Stimulated activated CD4-positive, alpha-beta T cell treated with anti-CD3 and anti-CD28 coated beads, Interleukin-2, amount 100 ng/mL, for 48 hours (primary cell): ENCODE results near the gene EEFSEC.

ENCODE experiments used
- DNase-seq, 2 donors: peaks; one replicate each; pipeline ENCODE4 v3.0.0-alpha.2; 2020

Gene EEFSEC

GRCh38 chr3:128356822-128357221 lies 203.5 kb downstream of the EEFSEC start:
- DNase-seq = no peak

- DNase-seq = no peak
These were observed 204.3 kb downstream of the EEFSEC start for GRCh38 chr3:128357538-128357937.

GRCh38 chr3:128358156-128358895 lies 205.0 kb downstream of the EEFSEC start:
- no peak for DNase-seq

- DNase-seq = no peak
These were observed 205.9 kb downstream of the EEFSEC start for GRCh38 chr3:128359060-128359664.

- no peak for DNase-seq
These were observed 206.8 kb downstream of the EEFSEC start for GRCh38 chr3:128359846-128360642.

- DNase-seq = no peak
These were observed 207.5 kb downstream of the EEFSEC start for GRCh38 chr3:128360705-128361271.

- no peak for DNase-seq
These were observed 209.0 kb downstream of the EEFSEC start for GRCh38 chr3:128362026-128362965.

GRCh38 chr3:128364291-128364690 lies 211.0 kb downstream of the EEFSEC start:
- DNase-seq = no peak

- no peak for DNase-seq
These were observed 211.6 kb downstream of the EEFSEC start for GRCh38 chr3:128364808-128365360.

- DNase-seq = no peak
These were observed 212.9 kb downstream of the EEFSEC start for GRCh38 chr3:128366136-128366535.

- DNase-seq = no peak
These were observed 213.4 kb downstream of the EEFSEC start for GRCh38 chr3:128366652-128367051.

- DNase-seq = no peak
These were observed 213.9 kb downstream of the EEFSEC start for GRCh38 chr3:128367221-128367620.

- DNase-seq = no peak
These were observed 214.5 kb downstream of the EEFSEC start for GRCh38 chr3:128367761-128368160.

- DNase-seq = no peak
These were observed 215.3 kb downstream of the EEFSEC start for GRCh38 chr3:128368626-128369025.

- no peak for DNase-seq
These were observed 215.9 kb downstream of the EEFSEC start for GRCh38 chr3:128369121-128369703.

GRCh38 chr3:128369881-128370642 lies 216.8 kb downstream of the EEFSEC start:
- no peak for DNase-seq

GRCh38 chr3:128372281-128372680 lies 219.0 kb downstream of the EEFSEC start:
- no peak for DNase-seq

GRCh38 chr3:128372707-128373533 lies 219.6 kb downstream of the EEFSEC start:
- DNase-seq = no peak

- DNase-seq = no peak
These were observed 221.6 kb downstream of the EEFSEC start for GRCh38 chr3:128374746-128375445.
